GM12801 (cell line): Measurements from ENCODE around the gene B3GNT3.

Source experiments
- TF ChIP-seq, protein P1 (sequence below): IDR thresholded peaks from one replicate; pipeline ENCODE4 v1.5.1; 2011; ENCODE audit warnings: control low read depth; ENCODE audit not compliant: insufficient read length; ENCODE audit errors: extremely low read depth

Gene B3GNT3

DNA sequence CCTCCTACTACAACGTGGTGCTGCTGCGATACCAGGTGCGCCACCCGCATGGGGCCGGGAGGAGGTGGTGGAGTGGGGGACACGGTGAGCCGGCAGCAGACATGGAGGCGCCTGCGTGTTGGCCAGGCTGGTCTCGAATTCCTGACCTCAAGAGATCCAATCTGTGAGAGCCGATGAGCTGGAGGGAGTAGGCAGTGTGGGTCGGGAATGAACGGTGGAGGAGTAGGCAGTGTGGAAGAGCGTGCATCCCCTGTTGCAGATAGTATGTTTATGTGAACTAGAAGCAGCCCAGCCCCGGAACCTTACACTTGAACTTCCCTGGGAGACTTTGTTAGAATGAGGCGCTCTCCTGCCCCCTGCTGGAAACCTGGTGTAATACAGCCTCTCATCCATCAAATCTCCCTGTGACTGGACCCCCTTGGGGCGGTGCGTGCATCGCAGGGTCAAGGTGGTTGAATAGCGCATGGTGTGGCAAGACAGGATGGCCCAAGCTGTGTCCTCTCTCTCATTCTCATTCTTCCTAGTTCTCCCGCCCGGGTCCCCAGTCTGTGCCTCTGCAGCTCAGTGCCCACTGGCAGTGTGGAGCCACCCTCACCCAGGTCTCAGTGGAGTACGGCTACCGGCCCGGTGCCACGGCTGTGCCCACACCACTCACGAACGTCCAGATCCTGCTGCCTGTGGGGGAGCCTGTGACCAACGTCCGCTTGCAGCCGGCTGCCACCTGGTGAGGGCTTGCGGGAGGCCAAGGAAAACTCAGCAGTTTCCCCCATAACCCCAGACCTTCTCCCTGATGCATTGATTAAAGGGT, 10.5 kb upstream of the B3GNT3 start:
- TF ChIP-seq, protein P1, sequence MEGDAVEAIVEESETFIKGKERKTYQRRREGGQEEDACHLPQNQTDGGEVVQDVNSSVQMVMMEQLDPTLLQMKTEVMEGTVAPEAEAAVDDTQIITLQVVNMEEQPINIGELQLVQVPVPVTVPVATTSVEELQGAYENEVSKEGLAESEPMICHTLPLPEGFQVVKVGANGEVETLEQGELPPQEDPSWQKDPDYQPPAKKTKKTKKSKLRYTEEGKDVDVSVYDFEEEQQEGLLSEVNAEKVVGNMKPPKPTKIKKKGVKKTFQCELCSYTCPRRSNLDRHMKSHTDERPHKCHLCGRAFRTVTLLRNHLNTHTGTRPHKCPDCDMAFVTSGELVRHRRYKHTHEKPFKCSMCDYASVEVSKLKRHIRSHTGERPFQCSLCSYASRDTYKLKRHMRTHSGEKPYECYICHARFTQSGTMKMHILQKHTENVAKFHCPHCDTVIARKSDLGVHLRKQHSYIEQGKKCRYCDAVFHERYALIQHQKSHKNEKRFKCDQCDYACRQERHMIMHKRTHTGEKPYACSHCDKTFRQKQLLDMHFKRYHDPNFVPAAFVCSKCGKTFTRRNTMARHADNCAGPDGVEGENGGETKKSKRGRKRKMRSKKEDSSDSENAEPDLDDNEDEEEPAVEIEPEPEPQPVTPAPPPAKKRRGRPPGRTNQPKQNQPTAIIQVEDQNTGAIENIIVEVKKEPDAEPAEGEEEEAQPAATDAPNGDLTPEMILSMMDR: no peak

DNA sequence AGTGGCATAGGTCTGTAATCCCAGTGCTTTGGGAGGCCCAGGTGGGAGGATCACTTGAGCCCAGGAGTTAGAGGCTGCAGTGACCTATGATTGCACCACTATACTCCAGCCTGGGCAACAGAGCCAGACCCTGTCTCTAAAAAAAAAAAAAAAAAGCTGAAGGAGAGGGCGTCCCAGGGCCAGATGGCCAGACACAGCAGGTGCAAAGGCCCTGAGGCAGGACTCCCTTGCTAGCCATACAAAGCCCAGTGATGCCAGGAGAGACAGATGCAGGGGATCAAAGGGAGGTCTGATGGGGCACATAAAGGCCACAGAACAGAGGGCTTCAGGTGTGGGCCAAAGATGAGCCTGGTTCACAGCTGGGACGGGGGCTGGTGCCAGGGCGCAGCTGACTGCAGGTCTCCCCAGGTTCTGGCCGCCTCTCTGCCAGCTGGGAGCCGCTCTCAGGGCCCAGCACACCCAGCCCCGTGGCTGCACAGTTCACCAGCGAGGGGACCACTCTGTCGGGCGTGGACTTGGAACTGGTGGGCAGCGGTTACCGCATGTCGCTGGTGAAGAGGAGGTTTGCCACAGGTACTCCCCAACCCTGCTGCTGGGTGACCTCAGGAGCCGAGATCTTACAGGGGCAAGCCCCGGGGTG, 7.5 kb upstream of the B3GNT3 start:
- TF ChIP-seq, protein P1: no peak

DNA sequence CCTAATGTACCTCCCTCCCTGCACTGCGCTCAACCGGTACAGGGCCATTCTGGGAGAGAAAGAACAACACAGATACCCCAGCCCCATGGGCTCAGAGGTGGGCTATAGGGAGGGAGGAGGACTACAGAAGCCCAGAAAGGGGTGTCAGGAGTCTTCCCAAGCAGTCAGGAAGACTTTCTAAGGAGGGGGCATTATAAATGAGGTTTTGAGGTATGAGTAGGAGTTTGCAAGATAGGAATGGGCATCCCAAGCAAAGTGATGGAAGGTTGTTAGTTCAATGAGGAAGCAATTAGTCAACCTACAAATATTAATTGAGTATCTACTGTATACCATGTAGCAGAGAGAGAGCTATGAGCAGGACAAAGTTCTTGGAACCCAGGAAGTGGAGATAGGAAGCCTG, 6.3 kb upstream of the B3GNT3 start:
- TF ChIP-seq, protein P1: no peak

DNA sequence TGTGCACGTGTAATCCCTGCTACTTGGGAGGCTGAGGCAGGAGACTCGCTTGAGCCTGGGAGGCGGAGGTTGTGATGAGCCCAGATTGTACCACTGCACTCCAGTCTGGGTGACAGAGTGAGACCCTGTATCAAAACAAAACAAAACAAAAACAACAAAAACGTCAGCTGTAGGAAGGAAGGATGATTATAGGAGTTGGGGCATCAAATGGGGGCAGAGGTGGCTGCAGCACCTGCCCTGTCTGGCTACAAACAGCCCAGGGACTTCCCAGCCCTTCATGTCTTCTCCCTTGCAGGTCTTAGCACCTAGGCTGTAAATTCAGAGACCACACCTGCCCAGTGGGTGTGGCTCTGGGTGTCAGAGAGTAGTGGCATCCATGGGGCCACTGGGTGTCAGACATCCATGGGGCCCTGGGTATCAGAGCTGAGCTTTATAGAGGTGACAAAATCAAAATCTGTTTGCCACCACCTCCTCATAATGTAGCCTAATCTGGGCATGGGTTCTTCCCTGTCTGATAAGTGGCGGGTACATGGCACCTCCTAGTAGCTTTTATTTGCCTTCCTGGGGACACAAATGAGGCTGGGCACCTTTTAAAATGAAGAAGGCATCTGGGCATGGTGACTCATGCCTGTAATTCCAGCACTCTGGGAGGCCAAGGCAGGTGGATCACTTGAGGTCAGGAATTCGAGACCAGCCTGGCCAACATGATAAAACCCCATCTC, 4.7 kb upstream of the B3GNT3 start:
- TF ChIP-seq, protein P1: no peak

DNA sequence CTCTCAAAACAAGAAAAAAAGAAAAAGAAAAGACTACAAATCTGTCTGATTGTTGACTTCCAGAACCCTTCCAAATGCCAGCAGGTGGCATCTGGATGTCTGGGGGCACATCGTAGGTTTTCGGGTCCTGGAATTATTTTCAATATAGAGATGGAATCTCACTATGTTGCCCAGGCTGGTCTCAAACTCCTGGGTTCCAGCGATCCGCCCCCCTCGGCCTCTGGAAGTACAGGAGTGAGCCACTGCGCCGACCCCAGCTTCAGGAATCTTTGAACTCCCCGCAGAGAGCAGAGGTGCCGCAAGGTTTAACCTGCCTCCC, 567 bp upstream of the B3GNT3 start:
- TF ChIP-seq, protein P1: no peak

DNA sequence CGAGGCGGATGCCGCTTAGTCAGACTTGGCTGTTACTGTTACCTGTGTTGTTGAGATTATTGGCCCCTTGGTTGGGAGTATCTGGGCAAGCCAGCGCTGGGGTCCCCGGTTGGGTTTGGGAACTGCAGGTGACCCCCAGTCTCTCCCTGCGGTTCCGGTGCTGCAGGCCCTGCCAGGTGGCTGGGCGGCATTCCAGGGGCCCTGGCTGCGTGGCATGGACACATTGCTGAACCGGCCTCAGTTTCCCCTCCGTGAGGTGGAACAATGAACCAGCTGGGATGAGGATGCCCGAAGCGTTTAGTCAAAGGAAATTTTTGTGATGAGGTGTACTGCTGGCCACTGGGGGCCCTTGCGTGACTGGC, 538 bp downstream of the B3GNT3 start:
- TF ChIP-seq, protein P1: no peak

DNA sequence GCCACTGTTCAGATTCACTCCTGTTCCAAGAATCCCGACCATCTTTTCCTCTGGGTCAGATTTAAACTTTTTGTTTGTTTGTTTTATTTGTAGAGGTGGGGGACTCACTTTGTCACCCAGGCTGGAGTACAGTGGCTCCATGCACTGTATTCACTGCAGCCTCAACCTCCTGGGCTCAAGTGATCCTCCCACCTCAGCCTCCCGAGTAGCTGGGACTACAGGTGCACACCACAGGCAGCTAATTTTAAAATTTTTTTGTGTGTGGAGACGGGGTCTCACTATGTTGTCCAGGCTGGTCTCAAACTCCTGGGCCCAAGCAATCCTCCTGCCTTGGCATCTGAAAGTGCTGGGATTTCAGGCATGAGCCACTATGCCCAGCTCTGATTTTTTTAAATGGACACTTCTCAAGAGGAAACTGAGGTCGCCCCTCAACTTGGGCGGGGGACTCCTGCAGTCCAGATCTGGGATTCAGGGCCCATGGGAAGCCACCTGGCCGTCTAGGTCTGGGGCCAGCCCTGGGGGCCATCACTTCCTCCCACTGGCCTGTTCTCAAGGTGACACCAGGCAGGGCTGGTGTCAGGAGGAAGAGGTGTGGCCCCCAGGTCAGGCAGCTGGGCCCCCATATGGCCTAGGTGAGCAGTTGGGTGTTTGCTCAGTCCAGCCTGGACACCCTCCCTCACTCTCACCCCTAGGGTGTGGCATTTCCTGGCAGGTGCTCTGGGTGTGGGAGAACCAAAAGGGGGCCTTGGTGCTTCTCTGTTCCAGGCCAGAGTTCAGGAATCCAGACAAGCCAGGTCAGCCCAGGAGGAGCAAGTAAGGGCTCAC, 1.3 kb downstream of the B3GNT3 start:
- TF ChIP-seq, protein P1: no peak
